Camera-type eye (tissue), 1 donor: Measurements from ENCODE around the gene TRIM64. TPM values are rescaled to one million over a fixed set of nuclear protein-coding genes. Genes with fewer than 3 reads are reported as not detected.

Source experiments
- total RNA-seq: library from RNA; depleted of rRNA; stranded (reverse); fragments of >200 nt; gene quantifications from one replicate; pipeline ENCODE4 v1.2.3, GENCODE V29; 2014

The TRIM64 gene
- total RNA-seq: not detected

GRCh38 chr11:89965737-89966136, at the start of gene TRIM64:
TRIM64 (plus strand) TSS chr11:89966037; CDS start chr11:89968504, 2,467 bp downstream.

GRCh38 chr11:89922195-89922660, 43.6 kb upstream of the TRIM64 start, which contains the start of gene TRIM49D1:
TRIM49D1 (minus strand) TSS chr11:89922245; CDS start chr11:89917710, 4,535 bp downstream.

GRCh38 chr11:89923764-89924163, 42.1 kb upstream of the TRIM64 start, which contains the start of gene TRIM49D2:
TRIM49D2 (plus strand) TSS chr11:89924064; CDS start chr11:89926762, 2,698 bp downstream.

Other genes starting within 250 kb of the TRIM64 start
- gene TRIM49, start 157.5 kb upstream of the TRIM64 start, total RNA-seq: not detected
- not detected for gene TRIM64B, start 87.5 kb upstream of the TRIM64 start, total RNA-seq
- gene TRIM49D1, start 43.8 kb upstream of the TRIM64 start, total RNA-seq: not detected
- not detected for gene TRIM49D2, start 42.0 kb upstream of the TRIM64 start, total RNA-seq
- gene TRIM49C, start 65.1 kb downstream of the TRIM64 start, total RNA-seq: not detected
- gene UBTFL1, start 119.9 kb downstream of the TRIM64 start, total RNA-seq: not detected
- 29.7 TPM for gene NAALAD2, start 168.6 kb downstream of the TRIM64 start, total RNA-seq